Aorta (tissue), 5 donors: ENCODE results near the gene PSMD12. TPM values are rescaled to one million over a fixed set of nuclear protein-coding genes. Genes with fewer than 3 reads are reported as not detected.

ENCODE experiments used
- ATAC-seq: fragments of 200-7000 bp; cut with Tn5 transposase; one replicate; pipeline ENCODE4 v1.9.1; 2022; ENCODE audit warnings: moderate library complexity; ENCODE audit not compliant: low FRiP score
- DNase-seq, 2 donors: peaks; one replicate each; pipeline ENCODE4 v3.0.0-alpha.2; 2020
- H3K27ac ChIP-seq, 2 donors: one replicate each; pipeline ENCODE4 v1.5.1; 2013; ENCODE audit warnings: low read length in 2 of 2, mild to moderate bottlenecking in 2 of 2, moderate library complexity in 2 of 2, control low read depth in 1 of 2, inconsistent platforms in 1 of 2, low read depth in 1 of 2
- H3K27me3 ChIP-seq, 2 donors: one replicate each; pipeline ENCODE4 v1.6.1; 2013; ENCODE audit warnings: control low read depth in 1 of 2, low read length in 1 of 2, mild to moderate bottlenecking in 1 of 2, moderate library complexity in 1 of 2; ENCODE audit not compliant: insufficient read depth in 2 of 2, control insufficient read depth in 1 of 2
- H3K36me3 ChIP-seq, 2 donors: one replicate each; pipeline ENCODE4 v1.6.1; 2013; ENCODE audit warnings: control low read depth in 1 of 2, low read length in 1 of 2, mild to moderate bottlenecking in 1 of 2; ENCODE audit not compliant: insufficient read depth in 2 of 2, control insufficient read depth in 1 of 2
- H3K4me1 ChIP-seq, 2 donors: one replicate each; pipeline ENCODE4 v1.6.1; 2013; ENCODE audit warnings: low read length in 2 of 2, control low read depth in 1 of 2, mild to moderate bottlenecking in 1 of 2, moderate library complexity in 1 of 2; ENCODE audit not compliant: insufficient read depth in 2 of 2, control insufficient read depth in 1 of 2
- H3K4me3 ChIP-seq, 2 donors: one replicate each; pipeline ENCODE4 v1.5.1; 2013; ENCODE audit warnings: low read length in 2 of 2, control low read depth in 1 of 2, mild to moderate bottlenecking in 1 of 2
- H3K9me3 ChIP-seq: one replicate; pipeline ENCODE4 v1.6.1; 2013; ENCODE audit warnings: mild to moderate bottlenecking, low read length; ENCODE audit not compliant: control insufficient read depth
- WGBS, 2 donors: extraction: QIAGEN DNeasy Blood & Tissue Kit; methylation state at CpG; one replicate each; pipeline ENCODE4 v1.1.7; 2013; 5-methylcytosine and 5-hydroxymethylcytosine counted together
- intact Hi-C, 2 donors: fragments of 100-400 bp; cut with DNase I; formaldehyde crosslinking; loops; one replicate each; pipeline versions ENCODE4 v1.14.2 to v1.15.0; 2022
- polyA plus RNA-seq, 2 donors: library from polyadenylated mRNA; stranded (reverse); fragments of 200-250 nt; gene quantifications; one replicate each; pipeline ENCODE4 v1.2.3, GENCODE V29; 2013
- total RNA-seq, 2 donors: library from RNA; stranded (reverse); fragmentation: NEBNext Ultra II Directional; extraction: Animal tissue kit (Norgen Biotek cat#: 25700); gene quantifications; one replicate each; pipeline ENCODE4 v1.2.1, GENCODE V29; 2021
- donor health status: healthy with polysubstance abuse.
- donor health status: Bipolar disorder and iron deficiency.
- donor health status: DM: no; HTN: no; CAD: no.
- donor health status: DM: no; HTN: no; CAD: no.
- donor health status: DM: yes; HTN: yes; CAD: no.

PSMD12 gene
- total and polyA plus RNA-seq, 4 donors = 15.6 to 46.8 (median 30.8) TPM

GRCh38 chr17:67372751-67373150 lies 6.4 kb upstream of the PSMD12 start:
- intact Hi-C loops = no loop called here
- no peak for DNase-seq
- 48 to 54% methylated on average over 1 of the region's 1 CpG for WGBS, 2 donors
- H3K4me3 ChIP-seq = no peak overlapping the region
- no peaks in the 10 kb centered on the region for H3K4me1 ChIP-seq
- H3K27ac ChIP-seq = no peak overlapping the region
- no peaks in the 10 kb centered on the region for H3K27me3 ChIP-seq
- no peak for ATAC-seq
- H3K36me3 ChIP-seq = no peaks in the 10 kb centered on the region
- H3K9me3 ChIP-seq = no peaks in the 10 kb centered on the region

DNA sequence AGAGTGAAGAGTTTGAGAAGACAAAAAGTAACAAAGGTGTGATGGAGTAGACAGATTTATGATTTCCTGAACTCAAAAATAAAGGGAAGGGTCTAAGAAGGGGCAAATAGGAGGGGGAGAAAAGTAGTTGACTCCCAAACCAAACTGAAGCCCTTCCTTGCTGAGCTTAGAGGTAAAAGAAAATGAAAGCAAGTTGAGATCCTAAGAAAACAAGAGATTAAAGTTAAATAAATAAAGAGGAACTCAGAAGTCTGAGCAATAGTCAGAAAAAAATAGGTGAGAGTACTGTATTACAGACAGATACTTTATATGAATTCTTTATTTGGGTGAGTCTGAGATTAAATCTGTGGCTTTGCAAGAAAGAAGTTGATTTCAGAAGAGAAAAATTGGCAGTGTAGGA lies 3.3 kb upstream of the PSMD12 start:
- Histone ChIP-seq H3K36me3 (no peaks in the 10 kb centered on the region), H3K9me3 (no peaks in the 10 kb centered on the region), H3K27ac (no peak overlapping the region), H3K4me1 (no peaks in the 10 kb centered on the region), H3K4me3 (no peak overlapping the region), H3K27me3 (no peaks in the 10 kb centered on the region)
- DNase-seq (no peak), ATAC-seq (no peak)
- intact Hi-C loops = loop anchor here in 1 of 2 donors (10.0 kb wide), 1 partner anchor 125 kb away; the partner anchor contains the start of gene HELZ

- intact Hi-C loops = loop anchor here in 1 of 2 donors (10.0 kb wide), 1 partner anchor 121 kb away; the partner anchor contains the start of gene HELZ
Observed at GRCh38 chr17:67365738-67366192, 612 bp downstream of the PSMD12 start.

GRCh38 chr17:67364847-67365737 lies 1.3 kb downstream of the PSMD12 start:
- DNase-seq (no peak), ATAC-seq (peak; percentile 3)
- Histone ChIP-seq H3K4me3 (peak overlapping the region; percentile 89 to 94), H3K27ac (no peak overlapping the region), H3K9me3 (no peaks in the 10 kb centered on the region), H3K27me3 (no peaks in the 10 kb centered on the region), H3K36me3 (peaks cover 0 to 2% of the 10 kb centered on the region in 2 donors), H3K4me1 (no peaks in the 10 kb centered on the region)
- intact Hi-C loops = loop anchor here in 1 of 2 donors (10.0 kb wide), 1 partner anchor 120 kb away; the partner anchor contains the start of gene HELZ
- 72% methylated on average over 26 of the region's 26 CpGs for WGBS, 2 donors

More at GRCh38 chr17:67365738-67366192, 612 bp downstream of the PSMD12 start:
- Histone ChIP-seq H3K4me1 (no peaks in the 10 kb centered on the region), H3K27ac (peak overlapping the region in 1 of 2 donors; percentile 78), H3K9me3 (no peaks in the 10 kb centered on the region), H3K36me3 (no peaks in the 10 kb centered on the region), H3K4me3 (peak overlapping the region; percentile 89 to 94), H3K27me3 (no peaks in the 10 kb centered on the region)
- ATAC-seq (peak; percentile 23), DNase-seq (no peak)
- WGBS, 2 donors = 0 to 1% methylated on average over 11 of the region's 11 CpGs

DNA sequence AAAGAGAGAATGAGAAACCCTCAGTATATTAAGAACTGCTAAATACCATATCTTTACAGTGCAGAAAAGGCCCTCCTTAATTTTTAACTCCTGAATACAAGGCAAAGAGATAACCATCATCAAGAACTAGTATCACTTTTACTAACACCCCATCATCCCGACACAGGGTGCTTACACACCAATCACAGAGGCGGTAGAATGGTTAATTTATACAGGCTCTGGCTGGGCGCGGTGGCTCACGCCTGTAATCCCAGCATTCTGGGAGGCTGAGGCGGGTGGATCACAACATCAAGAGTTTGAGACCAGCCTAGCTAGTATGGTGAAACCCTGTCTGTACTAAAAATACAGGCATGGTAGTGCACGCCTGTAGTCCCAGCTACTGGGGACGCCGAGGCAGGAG lies 4.2 kb downstream of the PSMD12 start:
- ATAC-seq = no peak
- H3K27me3 ChIP-seq = no peaks in the 10 kb centered on the region
- no peaks in the 10 kb centered on the region for H3K9me3 ChIP-seq
- no peak overlapping the region for H3K4me3 ChIP-seq
- DNase-seq = no peak
- intact Hi-C loops = loop anchor here in 1 of 2 donors (10.0 kb wide), 1 partner anchor 117 kb away; the partner anchor contains the start of gene HELZ
- WGBS, 2 donors = 92 to 94% methylated on average over 9 of the region's 9 CpGs
- peaks cover 0 to 3% of the 10 kb centered on the region in 2 donors for H3K4me1 ChIP-seq
- no peak overlapping the region for H3K27ac ChIP-seq
- peaks cover 0 to 4% of the 10 kb centered on the region in 2 donors for H3K36me3 ChIP-seq

DNA sequence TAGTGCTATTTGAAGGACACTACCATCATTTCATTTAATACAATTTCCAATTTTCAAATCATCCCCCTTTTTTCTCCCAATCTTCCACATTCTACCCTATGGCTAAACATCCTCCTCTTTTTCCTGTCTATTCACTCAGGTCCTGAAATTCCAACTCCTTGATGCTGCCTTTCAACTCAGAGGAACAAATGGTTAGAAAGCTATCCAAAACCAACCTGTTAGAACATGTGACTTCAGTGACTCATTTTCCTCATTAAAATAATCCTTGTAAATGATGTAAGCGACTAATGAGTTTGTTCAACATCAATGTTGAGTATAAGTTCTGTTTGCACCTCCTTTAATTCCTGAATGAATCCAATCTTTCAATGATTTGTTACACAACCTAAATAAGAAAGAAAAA lies 5.5 kb downstream of the PSMD12 start:
- no peak overlapping the region for H3K4me3 ChIP-seq
- ATAC-seq (no peak), DNase-seq (no peak)
- 95% methylated on average over 1 of the region's 1 CpG for WGBS, 2 donors
- H3K9me3 ChIP-seq = no peaks in the 10 kb centered on the region
- H3K27ac ChIP-seq = no peak overlapping the region
- H3K4me1 ChIP-seq = peaks cover 0 to 3% of the 10 kb centered on the region in 2 donors
- H3K27me3 ChIP-seq = no peaks in the 10 kb centered on the region
- intact Hi-C loops = loop anchor here in 1 of 2 donors (10.0 kb wide), 1 partner anchor 116 kb away; the partner anchor contains the start of gene HELZ
- peaks cover 0 to 5% of the 10 kb centered on the region in 2 donors for H3K36me3 ChIP-seq

DNA sequence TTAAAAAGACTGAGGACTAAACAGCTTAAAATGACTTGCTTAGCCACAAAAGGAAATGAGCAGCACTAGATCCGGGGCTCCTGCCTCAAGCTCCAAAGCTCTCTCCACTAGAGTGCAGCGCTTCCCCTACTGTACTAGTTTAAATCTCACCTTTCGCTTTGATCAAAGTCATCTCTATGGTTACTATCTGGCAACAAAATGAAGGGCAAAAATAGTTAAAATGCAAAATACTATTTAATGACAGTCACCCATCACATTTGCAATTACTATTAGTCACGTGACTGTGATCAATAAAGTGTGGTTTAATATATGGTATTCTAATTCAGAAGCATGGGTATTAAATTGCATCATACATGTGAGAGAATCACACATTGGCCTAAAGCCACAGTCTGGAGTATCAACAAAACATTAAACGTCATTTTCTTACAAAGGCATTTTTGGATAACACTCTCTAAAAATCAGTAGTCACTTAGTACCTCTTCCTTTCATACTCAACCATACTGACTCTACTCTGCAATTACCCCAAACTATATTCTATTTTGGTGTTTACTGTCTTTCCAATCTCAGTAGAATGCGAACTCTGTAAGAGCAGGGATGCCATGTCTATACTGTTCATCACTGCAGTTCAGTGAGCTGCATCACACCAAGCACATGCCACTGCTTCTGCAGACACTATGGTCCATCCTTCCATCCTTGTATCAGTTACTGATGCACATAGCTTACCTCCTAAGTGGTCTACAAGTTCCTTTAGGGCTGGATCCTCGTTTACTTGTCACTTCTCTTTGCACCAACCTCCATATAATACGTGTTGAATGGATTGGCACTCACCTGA lies 6.2 kb downstream of the PSMD12 start:
- ATAC-seq (no peak), DNase-seq (no peak)
- no peak overlapping the region for H3K4me3 ChIP-seq
- H3K36me3 ChIP-seq = peaks cover 0 to 6% of the 10 kb centered on the region in 2 donors
- peaks cover 0 to 3% of the 10 kb centered on the region in 2 donors for H3K4me1 ChIP-seq
- H3K27me3 ChIP-seq = no peaks in the 10 kb centered on the region
- intact Hi-C loops = loop anchor here in 1 of 2 donors (10.0 kb wide), 1 partner anchor 115 kb away; the partner anchor contains the start of gene HELZ
- H3K27ac ChIP-seq = no peak overlapping the region
- H3K9me3 ChIP-seq = no peaks in the 10 kb centered on the region
- 57 to 61% methylated on average over 8 of the region's 8 CpGs for WGBS, 2 donors

GRCh38 chr17:67358612-67359011 lies 7.8 kb downstream of the PSMD12 start:
- H3K27me3 ChIP-seq = no peaks in the 10 kb centered on the region
- no peak for ATAC-seq
- WGBS, 2 donors = 69 to 76% methylated on average over 2 of the region's 2 CpGs
- H3K4me1 ChIP-seq = peaks cover 0 to 3% of the 10 kb centered on the region in 2 donors
- no peak overlapping the region for H3K4me3 ChIP-seq
- H3K9me3 ChIP-seq = no peaks in the 10 kb centered on the region
- no peak for DNase-seq
- H3K36me3 ChIP-seq = peaks cover 0 to 7% of the 10 kb centered on the region in 2 donors
- intact Hi-C loops = no loop called here
- H3K27ac ChIP-seq = no peak overlapping the region
